Measurements from ENCODE around the gene SCT. TPM values are rescaled to one million over a fixed set of nuclear protein-coding genes. Genes with fewer than 3 reads are reported as not detected.

The SCT gene
- total RNA-seq, 1 experiment from 2014 or later = not detected

DNA sequence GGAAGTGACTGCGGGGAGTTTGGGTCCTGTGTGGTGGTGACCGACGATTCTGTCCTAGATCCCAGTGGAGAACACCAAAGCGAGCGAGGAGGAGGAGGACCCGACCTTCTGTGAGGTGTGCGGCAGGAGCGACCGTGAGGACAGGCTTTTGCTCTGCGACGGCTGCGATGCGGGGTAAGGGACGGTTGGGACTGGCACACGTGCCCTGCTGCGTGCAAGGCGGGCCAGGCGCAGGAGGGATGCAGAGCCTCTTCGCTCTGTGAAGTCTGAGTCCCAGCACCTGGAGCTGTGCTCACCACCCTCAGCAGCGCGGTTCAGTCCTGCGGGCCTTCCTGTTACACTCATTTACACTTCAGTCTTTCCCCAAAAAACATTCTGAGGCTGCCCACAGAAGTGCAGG, 34.5 kb downstream of the SCT start:
- ChIA-PET POLR2A (no interaction called here), CTCF (no interaction called here)
- H3K4me1 Mint-ChIP-seq (ENCODE audit: low read depth, unreplicated experiment) = peaks cover 15% of the 10 kb centered on the region
- BruUV-seq (replicated peaks) = no TSS peak
- no peak overlapping the region for H3K27ac Mint-ChIP-seq (ENCODE audit: unreplicated experiment)
- H3K36me3 Mint-ChIP-seq (ENCODE audit: insufficient read depth, unreplicated experiment) = peaks cover 96% of the 10 kb centered on the region
- Histone ChIP-seq H3K27me3 (replicated peaks; ENCODE audit: control insufficient read depth, insufficient read depth, low read length) (no peaks in the 10 kb centered on the region), H3K36me3 (ENCODE audit: control insufficient read depth, insufficient read depth, low read length) (peaks cover 7% of the 10 kb centered on the region), H3K4me1 (peaks cover 9% of the 10 kb centered on the region), H3K4me3 (ENCODE audit: low read depth, low read length) (no peak overlapping the region), H3K9me3 (no peaks in the 10 kb centered on the region)
- intact Hi-C loops (cut with micrococcal nuclease; ENCODE audit: unreplicated experiment) = no loop called here
- no peak for DNase-seq
- H3K27me3 Mint-ChIP-seq (ENCODE audit: insufficient read depth, unreplicated experiment) = no peaks in the 10 kb centered on the region
- no peaks in the 10 kb centered on the region for H3K9me3 Mint-ChIP-seq (ENCODE audit: unreplicated experiment)
- TF ChIP-seq, protein P1, sequence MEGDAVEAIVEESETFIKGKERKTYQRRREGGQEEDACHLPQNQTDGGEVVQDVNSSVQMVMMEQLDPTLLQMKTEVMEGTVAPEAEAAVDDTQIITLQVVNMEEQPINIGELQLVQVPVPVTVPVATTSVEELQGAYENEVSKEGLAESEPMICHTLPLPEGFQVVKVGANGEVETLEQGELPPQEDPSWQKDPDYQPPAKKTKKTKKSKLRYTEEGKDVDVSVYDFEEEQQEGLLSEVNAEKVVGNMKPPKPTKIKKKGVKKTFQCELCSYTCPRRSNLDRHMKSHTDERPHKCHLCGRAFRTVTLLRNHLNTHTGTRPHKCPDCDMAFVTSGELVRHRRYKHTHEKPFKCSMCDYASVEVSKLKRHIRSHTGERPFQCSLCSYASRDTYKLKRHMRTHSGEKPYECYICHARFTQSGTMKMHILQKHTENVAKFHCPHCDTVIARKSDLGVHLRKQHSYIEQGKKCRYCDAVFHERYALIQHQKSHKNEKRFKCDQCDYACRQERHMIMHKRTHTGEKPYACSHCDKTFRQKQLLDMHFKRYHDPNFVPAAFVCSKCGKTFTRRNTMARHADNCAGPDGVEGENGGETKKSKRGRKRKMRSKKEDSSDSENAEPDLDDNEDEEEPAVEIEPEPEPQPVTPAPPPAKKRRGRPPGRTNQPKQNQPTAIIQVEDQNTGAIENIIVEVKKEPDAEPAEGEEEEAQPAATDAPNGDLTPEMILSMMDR (IDR thresholded peaks at IDR 0.05; ENCODE audit: insufficient read depth in 1 of 2, low read depth in 1 of 2, low read length in 1 of 2, severe bottlenecking in 1 of 2, unreplicated experiment in 1 of 2) = no peak
- H3K4me3 Mint-ChIP-seq (ENCODE audit: unreplicated experiment) = no peak overlapping the region

DNA sequence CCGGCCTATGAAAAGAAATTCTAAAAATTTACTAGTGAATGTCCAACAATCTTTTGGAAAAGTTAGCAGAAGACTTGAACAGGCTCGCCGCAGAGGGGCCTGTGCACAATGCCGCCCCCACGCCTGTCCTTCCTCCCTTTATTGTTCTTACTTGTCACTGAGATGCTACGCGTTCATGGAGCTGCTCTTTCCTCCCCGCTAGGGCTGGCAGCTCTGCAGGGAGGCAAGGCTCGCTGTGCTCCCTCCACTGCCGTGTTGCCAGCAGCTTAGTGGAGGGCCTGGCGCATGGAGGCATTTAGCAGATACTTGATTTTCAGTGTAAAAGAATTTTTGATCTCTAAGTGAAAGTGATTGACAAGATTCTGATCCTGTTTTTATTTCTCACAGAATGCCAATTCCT, 36.0 kb downstream of the SCT start:
- Mint-ChIP-seq H3K4me1 (ENCODE audit: low read depth, unreplicated experiment) (peaks cover 28% of the 10 kb centered on the region), H3K27me3 (ENCODE audit: insufficient read depth, unreplicated experiment) (no peaks in the 10 kb centered on the region), H3K27ac (ENCODE audit: unreplicated experiment) (no peak overlapping the region), H3K36me3 (ENCODE audit: insufficient read depth, unreplicated experiment) (peaks cover 96% of the 10 kb centered on the region), H3K9me3 (ENCODE audit: unreplicated experiment) (no peaks in the 10 kb centered on the region), H3K4me3 (ENCODE audit: unreplicated experiment) (no peak overlapping the region)
- ChIA-PET CTCF (interaction anchor here (0.5 kb wide), 1 partner anchor 188 kb away, joined by 3 read pairs; no protein-coding TSS in a partner anchor), POLR2A (interaction anchor here (0.5 kb wide), 1 partner anchor 18 kb away, joined by 3 read pairs; no protein-coding TSS in a partner anchor)
- Histone ChIP-seq H3K36me3 (ENCODE audit: control insufficient read depth, insufficient read depth, low read length) (peaks cover 6% of the 10 kb centered on the region), H3K4me3 (ENCODE audit: low read depth, low read length) (no peak overlapping the region), H3K27me3 (replicated peaks; ENCODE audit: control insufficient read depth, insufficient read depth, low read length) (no peaks in the 10 kb centered on the region), H3K4me1 (peaks cover 24% of the 10 kb centered on the region), H3K9me3 (no peaks in the 10 kb centered on the region)
- BruUV-seq (replicated peaks) = no TSS peak
- TF ChIP-seq, protein P1 (IDR thresholded peaks at IDR 0.05; ENCODE audit: insufficient read depth in 1 of 2, low read depth in 1 of 2, low read length in 1 of 2, severe bottlenecking in 1 of 2, unreplicated experiment in 1 of 2) = no peak
- no peak for DNase-seq
- intact Hi-C loops (cut with micrococcal nuclease; ENCODE audit: unreplicated experiment) = no loop called here

DNA sequence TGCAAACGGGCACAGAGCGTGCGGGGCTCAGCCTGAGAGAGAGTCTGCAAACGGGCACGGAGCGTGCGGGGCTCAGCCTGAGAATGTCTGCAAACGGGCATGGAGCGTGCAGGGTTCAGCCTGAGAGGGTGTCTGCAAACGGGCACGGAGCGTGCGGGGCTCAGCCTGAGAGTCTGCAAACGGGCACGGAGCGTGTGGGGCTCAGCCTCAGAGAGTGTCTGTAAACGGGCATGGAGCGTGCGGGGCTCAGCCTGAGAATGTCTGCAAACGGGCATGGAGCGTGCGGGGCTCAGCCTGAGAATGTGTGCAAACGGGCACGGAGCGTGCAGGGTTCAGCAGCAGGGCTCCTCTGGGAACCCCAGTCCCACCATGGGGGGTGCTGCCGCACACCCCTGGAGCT, 37.2 kb downstream of the SCT start:
- peaks cover 90% of the 10 kb centered on the region for H3K36me3 Mint-ChIP-seq (ENCODE audit: insufficient read depth, unreplicated experiment)
- no peak overlapping the region for H3K4me3 Mint-ChIP-seq (ENCODE audit: unreplicated experiment)
- TF ChIP-seq, protein P1 (IDR thresholded peaks at IDR 0.05; ENCODE audit: insufficient read depth in 1 of 2, low read depth in 1 of 2, low read length in 1 of 2, severe bottlenecking in 1 of 2, unreplicated experiment in 1 of 2) = no peak
- H3K4me3 ChIP-seq (ENCODE audit: low read depth, low read length) = no peak overlapping the region
- H3K36me3 ChIP-seq (ENCODE audit: control insufficient read depth, insufficient read depth, low read length) = peaks cover 6% of the 10 kb centered on the region
- POLR2A ChIA-PET = no interaction called here
- H3K4me1 ChIP-seq = peaks cover 25% of the 10 kb centered on the region
- no peaks in the 10 kb centered on the region for H3K9me3 ChIP-seq
- intact Hi-C loops (cut with micrococcal nuclease; ENCODE audit: unreplicated experiment) = loop anchor here (2.0 kb wide), 1 partner anchor 29 kb away; the partner anchor contains the start of genes LMNTD2 and RASSF7
- H3K4me1 Mint-ChIP-seq (ENCODE audit: low read depth, unreplicated experiment) = peaks cover 29% of the 10 kb centered on the region
- H3K27me3 Mint-ChIP-seq (ENCODE audit: insufficient read depth, unreplicated experiment) = no peaks in the 10 kb centered on the region
- H3K9me3 Mint-ChIP-seq (ENCODE audit: unreplicated experiment) = no peaks in the 10 kb centered on the region
- H3K27me3 ChIP-seq (replicated peaks; ENCODE audit: control insufficient read depth, insufficient read depth, low read length) = no peaks in the 10 kb centered on the region
- CTCF ChIA-PET = no interaction called here
- DNase-seq = no peak
- H3K27ac Mint-ChIP-seq (ENCODE audit: unreplicated experiment) = peak overlapping the region; percentile 82
- no TSS peak for BruUV-seq (replicated peaks)
